NCI-H460 (cell line): ENCODE measurements around the gene GDF10. TPM values are rescaled to one million over a fixed set of nuclear protein-coding genes. Genes with fewer than 3 reads are reported as not detected.

Experiments
- DNase-seq: peaks from one replicate; pipeline ENCODE4 v3.0.0-alpha.2; 2016; ENCODE audit warnings: low read depth; ENCODE audit errors: extremely low read depth
- total RNA-seq: library from RNA; depleted of rRNA; stranded (reverse); fragments of >200 nt; shearing (Covaris generic); gene quantifications from 2 replicates; pipeline ENCODE4 v1.2.3, GENCODE V29; 2014

GDF10 gene
- total RNA-seq, 1 experiment from 2014 or later, result not detected

DNA sequence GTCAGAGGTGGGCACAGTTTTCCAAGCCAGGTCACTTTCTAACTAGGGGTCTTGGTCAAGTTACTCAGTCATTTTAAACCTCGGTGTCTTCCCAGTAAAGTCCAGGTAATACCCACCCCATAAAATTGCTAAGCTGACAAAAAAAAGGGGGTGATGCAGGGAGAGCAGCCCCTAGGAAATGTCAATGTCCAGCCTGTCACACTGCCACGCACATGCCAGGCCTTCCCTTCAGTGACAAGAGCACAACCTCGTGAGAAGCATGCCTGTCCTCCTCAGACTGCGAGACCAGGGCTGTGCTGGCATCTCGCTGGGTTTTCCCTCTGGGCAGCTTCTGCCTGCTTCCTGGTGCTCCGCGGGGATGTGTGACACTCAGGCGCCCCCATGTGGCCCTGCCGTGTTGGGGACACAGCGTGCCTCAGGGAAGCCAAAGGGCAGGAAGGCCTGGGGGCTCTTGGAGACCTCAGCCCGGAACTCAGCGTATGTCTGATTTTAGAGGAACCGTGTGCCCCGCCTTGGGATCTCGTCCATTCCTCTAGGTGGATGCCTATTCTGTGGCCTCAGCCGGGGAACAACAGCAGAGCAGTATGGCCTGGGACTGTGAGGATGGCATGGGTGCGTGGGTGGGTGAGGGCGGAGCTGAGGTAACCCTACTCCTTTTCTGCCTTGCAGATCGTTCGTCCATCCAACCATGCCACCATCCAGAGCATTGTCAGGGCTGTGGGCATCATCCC is 12.1 kb downstream of the GDF10 start:
- DNase-seq, result peak; percentile 64

- DNase-seq, result no peak
Measured at GRCh38 chr10:47312663-47312995, 12.6 kb downstream of the GDF10 start.

- DNase-seq, result no peak
Measured at GRCh38 chr10:47314416-47314970, 14.5 kb downstream of the GDF10 start.

GRCh38 chr10:47315421-47315820 is 15.4 kb downstream of the GDF10 start:
- no peak for DNase-seq

DNA sequence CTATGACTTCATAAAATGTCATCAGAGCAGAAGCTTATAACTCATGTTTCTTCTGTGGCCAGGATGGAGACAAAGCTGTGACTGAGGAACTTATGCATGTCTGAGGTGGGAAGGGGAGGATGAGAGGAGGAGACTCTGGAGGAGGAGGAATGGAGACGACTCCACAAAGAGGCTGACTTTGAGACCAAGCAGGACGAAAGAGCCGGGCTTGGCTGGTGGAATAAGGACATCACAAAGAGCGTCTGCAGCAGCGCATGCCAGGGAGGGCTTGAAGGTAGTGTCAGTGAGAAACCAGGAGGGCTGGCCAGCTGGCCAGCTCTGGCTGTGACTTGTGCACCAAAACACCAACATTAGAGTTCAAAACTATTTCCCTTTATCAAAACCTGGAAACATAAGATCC is 16.1 kb downstream of the GDF10 start:
- no peak for DNase-seq

- DNase-seq, result no peak
Measured at GRCh38 chr10:47317251-47317650, 17.3 kb downstream of the GDF10 start.

GRCh38 chr10:47318706-47319105 is 18.7 kb downstream of the GDF10 start:
- no peak for DNase-seq

GRCh38 chr10:47319784-47320183 is 19.8 kb downstream of the GDF10 start:
- no peak for DNase-seq

DNA sequence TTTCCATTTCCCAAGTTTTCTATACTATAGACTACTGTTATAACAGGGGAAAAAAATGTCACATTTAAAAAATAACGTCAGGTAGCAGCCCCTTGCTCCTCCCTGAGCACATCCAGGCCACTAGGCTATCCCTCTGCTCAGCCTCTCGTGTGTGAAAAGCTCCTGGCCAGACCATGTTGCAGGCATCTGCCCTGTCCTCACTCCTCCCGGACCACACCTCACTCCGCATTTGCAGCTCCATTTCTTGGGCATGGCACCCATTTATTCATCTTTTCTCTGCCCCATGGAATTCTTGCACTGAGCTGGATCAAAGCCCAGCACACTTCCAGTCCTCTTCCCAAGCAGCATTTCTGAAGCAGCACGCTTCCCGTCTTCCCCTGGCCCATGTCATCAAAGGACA is 20.8 kb downstream of the GDF10 start:
- no peak for DNase-seq

- DNase-seq, result no peak
Measured at GRCh38 chr10:47321521-47322195, 21.7 kb downstream of the GDF10 start.

- DNase-seq, result no peak
Measured at GRCh38 chr10:47322300-47323061, 22.5 kb downstream of the GDF10 start, which contains the start of gene GDF2. TSS of gene GDF2 (plus strand) at chr10:47322454. CDS start at chr10:47322669, 215 bp downstream.

GRCh38 chr10:47323087-47323486 is 23.1 kb downstream of the GDF10 start:
- no peak for DNase-seq

DNA sequence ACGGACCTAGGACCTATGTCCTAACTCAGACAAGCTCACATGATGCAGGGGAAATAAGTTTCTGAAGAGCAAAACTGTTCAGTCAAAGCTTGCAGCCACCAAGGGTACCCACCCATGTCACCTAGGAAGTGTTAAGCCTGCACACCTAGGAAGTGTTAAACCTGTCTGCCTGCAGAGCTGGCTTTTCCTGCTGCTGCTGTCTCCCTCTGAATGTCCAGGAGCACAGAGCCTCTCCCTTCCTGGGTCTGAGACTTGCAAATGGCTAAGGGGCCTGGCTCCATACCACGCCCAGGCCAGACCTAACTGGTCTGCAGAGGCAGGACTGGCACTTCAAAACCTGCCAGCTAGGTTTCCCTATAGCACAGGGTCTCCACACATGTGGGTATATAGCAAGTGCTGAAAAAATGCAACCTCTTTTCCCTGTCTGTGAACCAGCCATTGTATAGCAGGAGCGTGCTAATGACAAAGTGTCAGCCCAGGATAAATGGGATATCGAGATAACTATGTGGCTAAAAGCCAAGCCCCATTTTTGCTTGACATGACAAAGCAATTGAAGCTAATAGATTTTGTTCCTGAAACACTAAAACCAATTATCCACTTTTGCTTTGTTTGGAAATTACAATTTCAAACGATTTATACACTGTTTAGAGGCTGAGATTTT is 23.8 kb downstream of the GDF10 start:
- no peak for DNase-seq

GRCh38 chr10:47325303-47326291 is 25.6 kb downstream of the GDF10 start:
- DNase-seq, result no peak

DNA sequence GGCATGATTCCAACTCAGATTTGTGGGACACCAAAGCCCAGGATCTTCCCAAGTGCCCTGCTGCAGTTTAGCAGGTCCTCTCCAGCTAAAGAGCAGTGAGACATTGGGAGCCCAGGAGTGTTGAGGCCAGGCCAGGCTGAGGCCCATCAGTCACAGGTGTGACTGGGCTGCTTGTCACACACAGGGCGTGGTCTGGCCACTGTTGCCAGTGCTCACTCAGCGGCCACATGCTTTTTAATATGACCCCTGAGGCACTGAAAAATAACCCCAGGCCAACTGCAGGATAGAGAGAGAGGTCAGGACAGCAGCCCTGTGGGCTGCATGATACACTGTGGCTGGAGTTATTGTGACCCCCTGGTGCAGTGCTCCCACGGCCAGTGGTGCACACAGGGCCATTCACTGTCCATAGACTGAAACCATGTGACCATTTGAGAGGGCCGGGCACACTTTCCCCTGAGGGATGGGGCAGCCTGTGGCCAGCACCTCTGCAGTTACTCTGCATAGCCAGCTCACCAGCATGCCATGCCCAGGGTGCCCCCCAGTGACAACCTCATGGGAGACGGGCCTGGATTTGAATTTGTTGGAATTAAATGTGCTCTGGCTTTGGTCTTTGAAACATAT is 26.4 kb downstream of the GDF10 start:
- no peak for DNase-seq

- no peak for DNase-seq
Measured at GRCh38 chr10:47326927-47327330, 26.9 kb downstream of the GDF10 start.

- no peak for DNase-seq
Measured at GRCh38 chr10:47329855-47330254, 29.9 kb downstream of the GDF10 start.

DNA sequence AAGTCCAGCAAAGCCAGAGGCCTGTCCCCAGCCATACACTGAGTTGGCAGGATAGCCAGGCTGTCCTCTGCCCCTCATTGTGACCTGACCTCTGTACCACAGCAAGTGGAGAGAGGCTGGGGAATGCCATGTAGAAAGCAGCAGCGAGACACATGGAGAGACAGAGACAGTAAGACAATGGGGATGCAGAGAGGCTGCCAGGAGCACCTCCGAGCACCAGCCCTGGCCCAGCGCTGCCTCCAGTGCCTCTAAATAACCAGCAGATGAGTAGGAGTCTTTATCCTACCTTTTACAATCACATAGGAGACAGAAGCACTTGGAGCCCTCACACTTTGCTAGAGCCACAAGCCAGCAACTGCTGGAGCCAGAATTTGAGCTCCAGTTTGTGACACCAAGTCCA is 30.4 kb downstream of the GDF10 start:
- no peak for DNase-seq

DNA sequence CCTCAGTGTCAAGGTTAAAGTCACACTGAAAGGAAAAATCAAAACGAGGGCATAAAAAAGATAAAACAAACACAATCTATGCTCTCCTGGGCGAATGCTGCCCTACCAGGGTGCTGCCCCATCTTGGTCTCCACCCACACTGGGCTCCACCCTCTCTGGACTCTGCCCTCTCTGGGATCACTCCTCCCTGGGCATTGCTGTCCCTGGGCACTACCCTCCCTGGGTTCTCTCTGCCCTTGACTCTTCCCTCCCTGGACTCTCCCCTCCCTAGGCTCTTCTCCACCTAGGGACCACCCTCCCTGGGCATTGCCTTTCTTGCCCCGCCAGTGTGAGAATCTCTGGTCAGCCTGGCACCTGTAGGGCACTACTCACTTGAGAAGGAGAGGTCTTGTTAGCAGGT is 30.8 kb downstream of the GDF10 start:
- no peak for DNase-seq
